Keratinocyte (primary cell): ENCODE results near the gene SAFB. TPM values are rescaled to one million over a fixed set of nuclear protein-coding genes. Genes with fewer than 3 reads are reported as not detected.

Experiments
- DNase-seq: peaks from one replicate; pipeline ENCODE4 v3.0.0-alpha.2; 2011; ENCODE audit warnings: low read depth, missing footprints, low spot score
- FAIRE-seq: peaks from 2 replicates; lab custom pipeline; 2011; peaks lifted over from hg19 to GRCh38; lab: Jason Lieb, UNC
- H2AFZ ChIP-seq: 2 replicates; pipeline ENCODE4 v1.6.0; 2012; ENCODE audit warnings: low read length, control low read depth, inconsistent platforms; ENCODE audit not compliant: control insufficient read depth
- H3K27ac ChIP-seq: 2 replicates; pipeline ENCODE4 v1.5.1; 2011; ENCODE audit warnings: low read length; ENCODE audit not compliant: control insufficient read depth, insufficient read depth
- H3K27me3 ChIP-seq: 3 replicates; pipeline ENCODE4 v1.6.0; 2011; ENCODE audit warnings: low read length; ENCODE audit not compliant: control insufficient read depth, insufficient read depth; ENCODE audit errors: extremely low read depth
- H3K36me3 ChIP-seq, 2 experiments: 2 replicates in 1 of 2; 3 replicates in 1 of 2; pipeline ENCODE4 v1.5.1; 2011; ENCODE audit warnings: low read length in 2 of 2, mild to moderate bottlenecking in 1 of 2; ENCODE audit not compliant: control insufficient read depth in 2 of 2, insufficient read depth in 2 of 2; ENCODE audit errors: extremely low read depth in 1 of 2
- H3K4me1 ChIP-seq: 3 replicates; pipeline ENCODE4 v1.5.1; 2011; ENCODE audit warnings: low read length; ENCODE audit not compliant: control insufficient read depth, insufficient read depth; ENCODE audit errors: extremely low read depth
- H3K4me2 ChIP-seq: 3 replicates; pipeline ENCODE4 v1.6.0; 2011; ENCODE audit warnings: low read depth, low read length; ENCODE audit not compliant: control insufficient read depth, insufficient read depth; ENCODE audit errors: extremely low read depth
- H3K4me3 ChIP-seq, 3 experiments: fragments of 200-600 bp in 1 of 3; sonication (generic) in 1 of 3; 2 replicates in 2 of 3; 3 replicates in 1 of 3; pipeline ENCODE4 v1.5.1; 2011 to 2016; ENCODE audit warnings: low read length in 3 of 3, mild to moderate bottlenecking in 3 of 3, control low read depth in 2 of 3, inconsistent platforms in 1 of 3, low read depth in 1 of 3, mixed read lengths in 1 of 3, mixed run types in 1 of 3, moderate library complexity in 1 of 3; ENCODE audit not compliant: control insufficient read depth in 2 of 3, insufficient read depth in 2 of 3; ENCODE audit errors: extremely low read depth in 1 of 3
- H3K79me2 ChIP-seq: 2 replicates; pipeline ENCODE4 v1.6.0; 2012; ENCODE audit warnings: low read length; ENCODE audit not compliant: control insufficient read depth, insufficient read depth
- H3K9ac ChIP-seq: 3 replicates; pipeline ENCODE4 v1.6.0; 2011; ENCODE audit warnings: low read length; ENCODE audit not compliant: control insufficient read depth, insufficient read depth; ENCODE audit errors: extremely low read depth
- H3K9me1 ChIP-seq: 3 replicates; pipeline ENCODE4 v1.6.0; 2011; ENCODE audit warnings: low read length; ENCODE audit not compliant: control insufficient read depth, insufficient read depth; ENCODE audit errors: extremely low read depth
- H3K9me3 ChIP-seq: 2 replicates; pipeline ENCODE4 v1.5.1; 2012; ENCODE audit warnings: low read depth, low read length; ENCODE audit not compliant: control insufficient read depth
- H4K20me1 ChIP-seq: 3 replicates; pipeline ENCODE4 v1.6.0; 2011; ENCODE audit warnings: low read length; ENCODE audit not compliant: control insufficient read depth, insufficient read depth; ENCODE audit errors: extremely low read depth
- EZH2 ChIP-seq: IDR thresholded peaks from one replicate; pipeline ENCODE4 v1.6.1; 2012; ENCODE audit warnings: inconsistent platforms, mild to moderate bottlenecking, low read length, moderate library complexity
- dilution Hi-C: fragments of 300-500 bp; cut with MboI; formaldehyde crosslinking; loops from one replicate; pipeline ENCODE4 v1.7.0; 2020; ENCODE audit warnings: low sequenced_read_pairs; ENCODE audit not compliant: extremely low pct_ligation_motif_present
- polyA plus RNA-seq, 5 experiments: library from polyadenylated mRNA; depleted of rRNA in 3 of 5; stranded (reverse) in 3 of 5; stranded (forward) in 1 of 5; unstranded in 1 of 5; fragments of >200 nt; gene quantifications; 1 replicate in 1 of 5; 2 replicates in 3 of 5; 3 replicates in 1 of 5; pipeline versions ENCODE4 v1.2.1 to v1.2.3, GENCODE V29; 2011 to 2012; ENCODE audit warnings: missing spikeins in 2 of 5, low read depth in 1 of 5, low replicate concordance in 1 of 5
- TF ChIP-seq, protein P1 (sequence below), 3 experiments: IDR thresholded peaks in 1 of 3; conservative IDR thresholded peaks in 1 of 3; optimal IDR thresholded peaks in 1 of 3; 2 replicates in 2 of 3; 3 replicates in 1 of 3; pipeline versions ENCODE3 to v1.5.1; 2011; ENCODE audit warnings: low read length in 3 of 3, mild to moderate bottlenecking in 3 of 3, moderate library complexity in 2 of 3, control low read depth in 1 of 3, inconsistent platforms in 1 of 3; ENCODE audit not compliant: insufficient read depth in 2 of 3; ENCODE audit errors: extremely low read depth in 1 of 3

SAFB gene
- polyA plus RNA-seq, 1 donor (not counting 4 experiments of a cell fraction or from before 2014, with no cell fraction given), result 34.0 TPM

- no peaks in the 10 kb centered on the region for H4K20me1 ChIP-seq
Measured at GRCh38 chr19:5677136-5677535, 54.3 kb downstream of the SAFB start.

DNA sequence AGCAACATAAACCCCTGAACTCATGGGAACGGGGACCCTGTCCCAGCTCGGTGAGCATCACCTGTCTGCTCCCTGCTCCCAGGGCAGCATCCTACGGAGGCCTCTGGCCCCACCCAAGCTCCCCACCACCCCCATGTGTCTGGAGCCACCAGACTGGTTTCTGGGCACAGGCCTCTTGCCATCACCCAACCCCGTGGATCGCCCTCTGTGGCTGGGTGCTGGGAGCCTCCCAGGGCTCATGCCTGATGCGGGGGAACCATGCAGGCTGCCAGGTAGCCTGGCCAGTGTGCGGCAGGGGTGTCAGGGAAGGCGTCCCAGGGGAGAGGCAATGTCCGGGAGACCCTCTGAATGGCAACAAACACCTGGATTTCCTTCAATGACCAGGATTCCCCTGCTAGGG lies 54.7 kb downstream of the SAFB start:
- Histone ChIP-seq H3K27ac (no peak overlapping the region), H3K4me3 (no peak overlapping the region), H3K9ac (no peak overlapping the region), H3K36me3 (peaks cover 4 to 8% of the 10 kb centered on the region in 2 experiments), H2AFZ (no peak overlapping the region), H3K4me2 (no peak overlapping the region), H3K27me3 (no peaks in the 10 kb centered on the region), H3K9me1 (no peaks in the 10 kb centered on the region), H3K9me3 (no peaks in the 10 kb centered on the region), H4K20me1 (no peaks in the 10 kb centered on the region), H3K4me1 (peaks cover 15% of the 10 kb centered on the region), H3K79me2 (peaks cover 10% of the 10 kb centered on the region)
- FAIRE-seq (no peak), DNase-seq (no peak)
- TF ChIP-seq EZH2, result no peak
- TF ChIP-seq, protein P1, sequence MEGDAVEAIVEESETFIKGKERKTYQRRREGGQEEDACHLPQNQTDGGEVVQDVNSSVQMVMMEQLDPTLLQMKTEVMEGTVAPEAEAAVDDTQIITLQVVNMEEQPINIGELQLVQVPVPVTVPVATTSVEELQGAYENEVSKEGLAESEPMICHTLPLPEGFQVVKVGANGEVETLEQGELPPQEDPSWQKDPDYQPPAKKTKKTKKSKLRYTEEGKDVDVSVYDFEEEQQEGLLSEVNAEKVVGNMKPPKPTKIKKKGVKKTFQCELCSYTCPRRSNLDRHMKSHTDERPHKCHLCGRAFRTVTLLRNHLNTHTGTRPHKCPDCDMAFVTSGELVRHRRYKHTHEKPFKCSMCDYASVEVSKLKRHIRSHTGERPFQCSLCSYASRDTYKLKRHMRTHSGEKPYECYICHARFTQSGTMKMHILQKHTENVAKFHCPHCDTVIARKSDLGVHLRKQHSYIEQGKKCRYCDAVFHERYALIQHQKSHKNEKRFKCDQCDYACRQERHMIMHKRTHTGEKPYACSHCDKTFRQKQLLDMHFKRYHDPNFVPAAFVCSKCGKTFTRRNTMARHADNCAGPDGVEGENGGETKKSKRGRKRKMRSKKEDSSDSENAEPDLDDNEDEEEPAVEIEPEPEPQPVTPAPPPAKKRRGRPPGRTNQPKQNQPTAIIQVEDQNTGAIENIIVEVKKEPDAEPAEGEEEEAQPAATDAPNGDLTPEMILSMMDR (optimal IDR thresholded peaks at IDR 0.05 in 1 of 3, IDR thresholded peaks at IDR 0.05 in 1 of 3, conservative IDR thresholded peaks at IDR 0.05 in 1 of 3; ENCODE audit: extremely low read depth in 1 of 3, insufficient read depth in 2 of 3, low read length in 3 of 3), result no peak
- dilution Hi-C loops, result no loop called here

More at GRCh38 chr19:5677136-5677535, 54.3 kb downstream of the SAFB start:
- dilution Hi-C loops, result no loop called here
- no peak overlapping the region for H2AFZ ChIP-seq
- no peak overlapping the region for H3K27ac ChIP-seq
- FAIRE-seq (no peak), DNase-seq (no peak)
- H3K9me1 ChIP-seq, result no peaks in the 10 kb centered on the region
- TF ChIP-seq, protein P1 (optimal IDR thresholded peaks at IDR 0.05 in 1 of 3, IDR thresholded peaks at IDR 0.05 in 1 of 3, conservative IDR thresholded peaks at IDR 0.05 in 1 of 3; ENCODE audit: extremely low read depth in 1 of 3, insufficient read depth in 2 of 3, low read length in 3 of 3), result no peak
- no peak for TF ChIP-seq EZH2
- no peak overlapping the region for H3K9ac ChIP-seq
- no peak overlapping the region for H3K4me3 ChIP-seq
- H3K4me1 ChIP-seq, result peaks cover 11% of the 10 kb centered on the region
- H3K27me3 ChIP-seq, result no peaks in the 10 kb centered on the region
- peaks cover 10% of the 10 kb centered on the region for H3K79me2 ChIP-seq
- H3K4me2 ChIP-seq, result no peak overlapping the region
- H3K9me3 ChIP-seq, result no peaks in the 10 kb centered on the region
- peaks cover 4 to 8% of the 10 kb centered on the region in 2 experiments for H3K36me3 ChIP-seq
